Suppressor macrophage treated with lipopolysaccharide for 1 hour (primary cell): ENCODE results near the gene EVC.

Experiments
- DNase-seq, 3 donors: peaks; one replicate each; pipeline ENCODE4 v3.0.0-alpha.2; 2020 to 2022

EVC gene

DNA sequence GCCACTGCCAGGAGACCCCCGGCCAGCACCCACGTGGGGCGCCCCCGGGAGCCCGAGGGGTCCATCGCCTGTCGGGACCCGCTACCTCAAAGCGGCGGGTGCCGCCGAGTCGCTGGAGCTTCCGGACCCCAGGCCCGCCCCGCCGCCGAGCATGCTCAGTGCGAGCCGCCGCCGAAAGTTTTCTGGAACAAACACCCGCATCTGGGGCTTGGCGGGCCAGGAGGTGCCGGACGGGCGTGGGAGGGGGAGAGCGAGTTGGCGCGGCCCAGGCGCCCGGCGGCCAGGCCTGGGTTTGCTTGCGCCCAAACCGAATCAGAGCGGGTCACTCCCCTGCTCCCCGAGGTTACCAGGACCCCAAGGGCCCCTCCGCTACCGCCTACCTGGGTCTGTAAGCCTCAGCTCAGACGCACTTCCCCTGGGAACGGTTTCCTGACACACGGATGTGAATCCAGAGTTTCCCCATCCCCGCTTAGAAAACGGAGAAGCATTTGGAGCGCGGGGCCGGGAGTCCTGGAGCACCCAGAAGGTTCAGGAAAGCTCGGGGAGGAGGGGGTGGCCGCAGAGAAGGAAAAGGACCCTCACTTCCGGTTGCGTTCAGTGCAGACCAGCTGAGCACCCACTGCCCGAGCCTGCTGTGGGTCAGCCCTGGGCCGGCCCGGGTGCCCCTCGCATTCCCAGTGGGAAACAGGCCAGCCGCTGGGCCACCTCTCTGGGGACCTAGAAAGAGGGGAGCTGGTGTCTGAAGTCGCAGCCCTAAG is 2.4 kb upstream of the EVC start, which contains the start of gene EVC2:
EVC2 (minus strand) TSS at position 111 of the 758 bp plus-strand sequence; CDS start at position 65, 46 bp downstream.
- DNase-seq, result peak in 2 of 3 donors; percentile 31 to 49

DNA sequence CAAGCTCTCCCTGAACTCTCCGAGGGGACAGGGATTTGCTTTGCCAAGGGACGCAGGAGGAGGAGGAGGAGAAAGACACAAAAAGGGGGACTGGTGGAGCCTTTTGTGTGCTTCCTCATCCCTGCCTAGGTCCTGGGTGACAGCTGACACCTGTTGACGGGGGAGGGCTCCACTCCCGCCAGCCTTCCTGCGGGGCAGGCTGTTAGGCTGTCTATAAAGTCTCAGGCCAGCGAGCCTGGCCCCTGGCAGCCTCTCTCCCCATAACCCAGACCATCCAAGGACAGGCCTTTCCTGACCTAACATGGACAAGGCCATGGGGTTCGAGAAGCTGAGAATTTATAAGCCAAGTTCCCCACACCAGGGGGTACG is 1.8 kb upstream of the EVC start:
- DNase-seq, result no peak

DNA sequence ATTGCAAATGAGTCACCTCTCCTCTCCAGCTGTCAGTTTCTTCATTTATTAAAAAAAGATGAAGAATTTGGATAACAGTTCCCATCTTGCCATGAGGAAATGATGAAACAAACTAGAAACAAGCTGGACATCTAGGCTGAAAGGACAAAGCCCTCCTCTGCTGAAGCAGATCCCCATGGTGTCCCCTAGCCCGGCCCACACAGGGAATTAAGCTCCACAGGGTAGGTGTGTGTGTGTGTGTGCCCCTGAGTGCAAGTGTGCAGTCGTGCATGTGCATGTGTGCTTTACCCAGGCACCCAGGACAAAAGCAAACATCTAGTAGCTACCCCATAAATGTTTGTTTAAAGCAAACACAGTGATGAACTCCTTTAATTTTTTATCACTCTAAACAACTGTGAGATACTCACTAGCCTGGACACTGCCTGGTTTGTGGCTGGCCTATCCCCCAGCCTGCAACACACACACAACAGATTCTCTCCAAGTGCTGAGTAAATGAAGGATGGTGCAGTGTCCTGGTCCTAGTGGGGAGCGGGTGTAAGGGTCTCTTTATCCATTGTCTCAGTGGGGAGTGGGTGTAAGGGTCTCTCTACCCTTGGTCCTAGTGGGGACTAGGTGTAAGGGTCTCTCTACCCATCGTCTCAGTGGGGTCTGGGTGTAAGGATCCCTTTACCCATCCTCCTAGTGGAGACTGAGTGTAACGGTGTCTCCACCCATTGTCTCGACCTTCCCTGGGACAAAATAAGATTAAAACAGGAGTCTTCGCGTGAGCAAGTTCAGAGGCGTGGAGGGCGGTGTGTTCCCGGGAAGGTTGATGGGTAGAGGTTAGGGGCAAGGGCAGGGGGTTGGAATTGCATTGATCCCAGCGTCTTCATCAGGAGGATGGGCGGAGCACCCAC is 688 bp upstream of the EVC start:
- DNase-seq, result peak in 1 of 3 donors; percentile 20

DNA sequence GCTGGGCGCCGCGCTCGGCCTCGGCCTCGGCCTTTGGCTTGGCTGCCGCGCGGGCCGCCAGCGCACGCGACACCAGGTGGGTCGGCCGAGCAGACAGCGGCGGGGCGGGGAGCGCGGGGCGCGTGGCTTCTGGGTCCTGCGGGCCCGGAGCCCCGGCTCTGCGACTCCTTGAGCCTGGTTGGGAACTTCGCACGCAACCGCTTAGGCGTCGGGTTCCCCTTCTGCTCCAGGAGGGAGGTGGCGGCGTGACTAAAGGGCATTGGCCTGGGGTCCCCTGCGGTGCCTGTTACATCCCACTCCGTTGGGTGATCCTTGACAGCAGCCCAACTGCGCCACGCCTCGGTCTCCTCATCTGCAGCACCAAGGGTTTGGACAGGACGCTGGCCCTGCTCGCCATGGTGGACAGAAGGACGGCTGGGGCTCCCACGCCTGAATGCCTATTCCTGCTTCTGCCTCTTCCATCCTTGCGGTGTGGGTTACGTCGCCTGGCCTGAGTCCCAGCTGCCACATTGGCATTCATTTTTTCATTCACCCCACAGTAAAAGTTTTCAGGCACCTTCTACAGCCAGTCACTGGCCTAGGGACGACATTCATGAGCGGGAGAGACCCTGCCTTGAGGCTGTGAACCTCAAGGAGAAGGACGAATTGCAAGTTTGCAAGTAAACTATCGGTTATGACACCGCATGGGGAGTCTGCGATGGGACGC is 631 bp downstream of the EVC start:
- DNase-seq, result peak; percentile 24 to 49 (median 33)

DNA sequence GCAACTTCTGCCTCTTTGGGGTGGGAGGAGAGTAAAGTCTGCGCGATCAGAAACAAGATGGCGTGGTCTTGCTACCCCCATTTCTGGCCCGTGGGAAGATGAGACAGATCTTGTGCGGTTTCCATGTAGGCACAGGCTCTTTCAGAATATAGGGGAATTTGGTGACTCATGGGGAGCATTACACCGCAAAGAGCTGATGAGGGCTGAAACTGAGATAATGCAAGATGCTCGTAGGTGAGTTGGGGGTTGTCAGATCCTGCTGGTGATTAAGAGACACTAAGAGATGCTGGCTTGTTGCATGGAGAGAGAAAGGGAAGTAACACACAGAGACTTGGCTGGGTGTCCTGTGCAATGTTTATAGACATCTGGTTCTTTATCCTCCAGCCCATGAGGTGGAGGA is 1.5 kb downstream of the EVC start:
- peak; percentile 39 to 67 (median 56) for DNase-seq

DNA sequence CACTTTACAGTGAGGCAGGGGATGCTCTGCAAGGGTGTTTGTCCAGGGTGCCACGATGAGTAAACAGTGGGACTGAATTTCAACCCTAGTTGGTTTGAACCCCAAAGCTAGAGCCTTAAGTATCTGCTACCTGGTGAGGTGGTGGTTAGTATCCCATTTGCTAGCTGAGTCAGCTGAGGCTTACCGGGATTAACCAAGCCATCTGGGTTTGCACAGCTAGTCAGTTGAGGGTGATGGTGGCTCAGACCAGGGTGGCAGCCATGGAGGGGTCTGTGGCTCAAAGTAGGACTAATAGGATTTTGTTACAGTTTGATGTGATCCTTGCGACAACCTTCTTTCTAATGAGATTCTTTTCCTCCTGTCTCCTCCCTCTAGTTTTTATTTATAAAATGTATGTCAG is 1.9 kb downstream of the EVC start:
- DNase-seq, result no peak

DNA sequence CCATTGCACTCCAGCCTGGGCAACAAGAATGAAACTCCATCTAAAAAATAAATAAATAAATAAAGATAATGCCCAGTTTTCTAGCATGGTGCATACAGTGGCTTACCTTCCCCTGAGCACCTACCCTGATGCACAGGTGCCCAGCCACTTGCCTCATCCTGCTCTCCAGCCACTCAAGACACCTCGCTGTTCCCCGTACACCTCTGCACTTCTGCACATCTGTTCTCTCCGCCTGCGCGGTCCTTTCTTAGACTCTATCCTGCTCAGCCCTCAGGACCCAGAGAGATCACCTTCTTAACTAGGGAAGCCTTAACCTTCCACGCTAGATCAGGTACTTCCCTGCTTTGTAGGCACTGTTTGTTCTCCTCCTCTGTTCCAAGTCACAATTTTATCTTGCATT is 2.9 kb downstream of the EVC start:
- no peak for DNase-seq

DNA sequence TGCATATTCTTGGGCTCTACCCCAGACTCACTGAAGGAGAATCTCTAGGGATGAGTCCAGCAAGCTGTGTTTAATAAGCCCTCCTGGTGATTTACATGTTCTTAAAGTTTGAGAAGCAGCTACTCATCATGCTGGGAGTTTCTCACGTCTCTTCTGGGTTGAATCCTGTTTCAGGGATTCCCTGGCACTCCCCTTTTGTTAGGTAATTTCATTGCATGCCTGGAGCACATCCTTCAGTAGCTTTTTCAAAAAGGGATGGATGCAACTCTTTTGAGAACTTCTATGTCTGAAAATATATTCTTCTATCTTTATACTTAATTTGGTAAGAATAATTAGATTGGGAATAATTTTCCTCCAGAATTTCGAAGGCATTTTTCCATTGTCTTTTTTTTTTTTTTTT is 4.4 kb downstream of the EVC start:
- DNase-seq, result no peak

DNA sequence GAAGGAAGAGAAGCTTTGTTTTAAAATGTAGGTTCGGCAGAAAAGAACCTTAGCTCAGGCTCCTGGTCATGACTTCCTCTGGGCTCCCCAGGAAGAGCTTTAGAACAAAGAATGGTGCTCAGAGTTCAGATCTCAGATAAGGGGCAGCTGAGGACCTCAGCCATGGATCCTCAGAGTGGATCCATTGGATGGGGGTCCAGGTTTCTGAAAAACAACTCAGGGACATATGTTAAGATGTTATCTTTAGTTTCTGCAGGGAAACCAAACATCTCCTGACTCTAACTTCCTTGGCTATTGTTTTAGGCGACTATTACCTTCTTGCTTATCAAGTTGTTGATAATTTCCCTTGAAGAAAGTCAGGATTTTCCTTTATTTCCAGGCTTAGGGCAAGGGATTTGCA is 5.4 kb downstream of the EVC start:
- DNase-seq, result no peak

DNA sequence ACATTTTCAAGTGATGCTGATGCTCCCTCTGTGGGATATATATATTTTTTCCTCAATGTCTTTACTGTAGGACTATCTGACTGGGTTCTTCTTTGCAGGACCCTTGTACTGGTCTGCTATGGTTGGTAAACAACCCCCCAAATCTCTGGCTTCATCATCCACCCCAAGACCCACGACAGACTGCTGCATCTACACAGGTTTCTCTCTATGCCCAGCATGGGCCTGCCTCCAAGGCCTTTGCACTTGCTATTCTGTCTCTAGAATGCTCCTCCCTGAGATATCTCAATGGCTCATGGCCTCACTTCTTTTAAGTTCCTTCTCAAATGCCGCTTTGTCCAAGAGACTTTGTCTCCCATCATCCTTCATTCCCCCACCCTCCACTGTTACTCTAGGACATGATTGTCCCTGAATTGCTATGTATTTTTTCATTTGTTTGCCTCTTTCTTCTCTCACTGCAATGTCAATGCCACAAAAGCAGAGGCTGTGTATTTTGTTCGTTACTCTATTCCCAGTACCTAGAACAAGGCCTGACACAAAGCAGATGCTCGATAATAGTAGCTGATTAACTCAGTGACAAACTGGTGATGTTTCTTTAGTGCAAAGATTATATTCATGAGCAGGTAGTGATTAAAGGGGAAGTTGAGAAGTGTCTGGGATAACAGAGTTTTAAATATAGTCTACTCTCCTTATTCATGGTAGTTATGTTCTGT is 6.6 kb downstream of the EVC start:
- DNase-seq, result no peak

DNA sequence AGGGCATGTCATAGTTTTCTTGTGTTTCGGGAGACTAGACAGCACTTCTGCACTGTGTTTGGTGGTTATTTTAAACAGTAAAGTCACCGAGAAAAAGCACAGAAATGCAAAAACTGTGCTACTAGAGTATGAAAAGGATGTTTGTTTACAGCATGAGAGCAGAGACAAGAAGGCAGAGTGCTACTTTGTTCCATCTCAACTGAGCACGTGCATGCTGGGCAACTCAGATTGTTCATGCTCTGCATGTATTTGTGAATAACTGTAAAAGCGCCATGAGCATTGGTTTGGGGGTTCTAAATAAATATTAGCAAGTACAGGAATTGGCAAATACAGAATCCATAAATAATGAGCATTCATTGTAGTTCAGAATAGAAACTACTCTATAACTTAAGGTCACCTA is 7.4 kb downstream of the EVC start:
- DNase-seq, result no peak

DNA sequence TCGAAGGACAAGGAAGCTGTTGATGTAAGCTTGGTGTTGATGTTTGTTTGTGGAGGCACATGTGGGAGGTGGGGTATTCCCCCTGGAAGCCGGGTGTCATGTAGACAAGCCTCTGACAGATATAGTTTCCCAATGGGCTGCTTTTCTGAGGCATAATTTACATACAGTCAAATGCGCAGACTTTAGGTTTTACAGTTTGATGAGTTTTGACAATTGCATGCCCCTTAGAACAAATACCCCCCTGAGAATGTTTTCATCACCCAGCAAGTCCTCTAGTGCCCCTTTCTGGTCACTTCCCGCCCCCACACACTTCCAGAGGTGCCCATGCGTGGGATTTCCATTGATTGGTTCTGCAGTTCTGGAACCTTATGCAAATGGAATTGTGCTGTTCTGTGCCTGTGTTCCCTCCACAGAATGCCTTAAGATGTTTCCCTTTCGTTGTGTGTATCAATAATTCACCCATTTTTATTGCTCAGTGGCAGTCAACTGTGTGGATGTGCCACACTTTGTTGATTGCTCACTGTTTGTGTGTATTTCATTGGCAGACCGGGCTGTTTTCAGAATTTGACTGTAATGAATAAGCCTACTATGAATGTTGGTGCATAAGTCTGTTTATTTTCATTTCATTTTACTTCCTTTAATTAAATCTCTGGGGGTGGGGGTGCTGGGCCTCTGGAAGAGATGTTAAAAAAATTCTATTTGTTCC is 8.5 kb downstream of the EVC start:
- peak; percentile 48 to 58 (median 51) for DNase-seq

DNA sequence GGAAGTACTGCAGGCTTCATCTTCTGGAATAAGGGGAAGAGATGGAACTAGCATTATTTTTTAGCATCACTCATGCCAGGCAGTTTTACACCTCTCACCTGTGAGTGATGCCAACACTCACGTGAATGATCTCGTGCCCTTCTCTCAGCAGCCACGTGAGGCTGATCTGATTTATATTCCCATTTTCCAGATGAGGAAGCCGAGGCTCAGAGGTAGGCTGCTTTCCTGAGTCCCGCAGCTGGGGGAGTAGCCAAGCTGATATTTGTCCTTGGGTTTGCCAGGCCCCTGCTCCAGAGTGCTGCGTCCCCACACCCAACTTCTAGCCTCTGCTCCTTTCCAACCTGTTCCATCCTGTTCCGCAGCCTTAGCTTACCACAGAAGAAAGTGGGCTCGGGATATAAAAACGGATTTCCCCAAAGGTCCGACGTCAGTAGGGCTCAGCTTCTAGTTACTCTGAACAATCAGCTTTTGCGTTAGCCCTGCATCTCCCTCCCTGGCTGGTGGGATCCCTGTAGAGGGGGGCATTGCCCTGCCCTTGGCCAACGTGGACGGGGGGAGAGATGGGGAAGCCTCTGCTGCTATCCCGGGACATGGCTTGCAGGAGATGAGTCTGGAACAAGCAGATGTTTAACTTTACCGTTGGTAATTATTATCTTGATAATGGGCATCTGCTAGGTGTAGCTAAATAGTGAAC is 9.3 kb downstream of the EVC start:
- no peak for DNase-seq

DNA sequence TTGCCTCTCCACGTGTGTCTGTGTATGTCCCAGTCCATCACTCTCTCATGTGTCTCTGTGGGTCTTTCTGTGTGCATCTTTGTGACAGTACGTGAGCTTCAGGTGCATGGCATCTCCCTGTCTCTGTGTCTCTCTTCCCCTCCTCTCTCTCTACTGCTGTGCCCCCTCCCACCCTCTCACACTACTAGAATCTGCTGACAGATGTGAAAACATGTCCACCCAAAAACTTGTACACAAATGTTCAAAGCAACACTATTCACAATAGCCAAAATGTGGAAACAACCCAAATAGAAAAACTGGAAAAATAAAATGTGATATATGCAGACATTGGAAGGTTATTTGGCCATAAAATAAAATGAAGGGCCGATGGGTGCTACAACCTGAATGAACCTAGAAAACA is 10.0 kb downstream of the EVC start:
- DNase-seq, result no peak

DNA sequence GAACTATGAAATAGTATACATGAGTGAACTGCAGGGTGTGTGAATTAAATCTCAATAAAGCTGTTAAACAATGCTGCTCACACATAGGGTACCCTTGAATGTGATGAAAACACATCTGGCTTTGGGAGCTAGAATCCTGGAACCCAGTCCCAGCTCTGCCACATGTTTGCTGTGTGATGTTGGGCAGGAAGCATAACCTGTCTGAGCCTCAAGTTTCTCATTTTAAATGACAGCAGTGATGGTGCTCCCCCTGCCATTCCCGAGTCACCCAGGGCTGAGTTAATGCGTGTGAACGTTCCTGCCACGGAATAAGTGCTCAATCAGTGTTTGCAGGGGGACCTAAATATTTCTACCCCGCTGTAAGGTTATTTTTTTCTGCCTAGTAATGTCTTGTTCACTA is 10.9 kb downstream of the EVC start:
- DNase-seq, result no peak

DNA sequence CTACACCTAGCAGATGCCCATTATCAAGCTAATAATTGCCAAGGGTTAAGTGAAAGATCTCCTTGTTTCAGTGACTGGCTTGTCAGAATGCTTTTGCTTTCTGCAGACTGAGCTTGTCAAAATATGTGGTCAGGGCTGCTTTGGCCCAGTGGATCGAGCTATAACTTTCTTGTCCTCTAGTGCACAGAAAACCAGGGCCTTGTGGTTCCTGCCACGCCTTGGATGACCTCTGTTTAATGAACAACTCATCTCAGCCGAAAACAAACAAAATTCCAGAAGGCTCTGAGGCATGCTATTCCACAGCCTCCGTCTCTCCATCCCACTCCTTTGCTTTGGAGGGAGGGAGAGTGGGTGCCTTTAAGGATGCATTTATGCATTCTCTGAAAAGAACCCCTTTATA is 11.3 kb downstream of the EVC start:
- DNase-seq, result no peak

DNA sequence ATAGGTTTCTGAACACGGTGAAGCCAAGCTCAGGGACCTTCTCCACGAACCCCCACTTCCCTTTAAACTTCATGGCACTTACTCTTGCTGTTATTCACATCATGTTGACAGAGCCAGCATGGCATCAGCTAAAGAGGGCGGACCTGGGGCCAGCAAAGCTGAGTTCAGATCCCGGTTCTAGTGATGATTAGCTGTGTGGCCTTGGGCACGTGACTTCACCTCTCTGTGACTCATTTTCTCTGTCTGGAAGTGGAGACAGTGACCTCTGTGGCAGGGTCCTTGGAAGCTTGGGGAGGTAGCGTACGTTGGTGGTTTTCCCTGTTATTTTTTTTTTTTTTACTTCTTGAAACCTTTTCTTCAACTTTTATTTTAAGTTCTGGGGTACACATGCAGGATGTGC is 13.4 kb downstream of the EVC start:
- peak in 1 of 3 donors; percentile 46 for DNase-seq

DNA sequence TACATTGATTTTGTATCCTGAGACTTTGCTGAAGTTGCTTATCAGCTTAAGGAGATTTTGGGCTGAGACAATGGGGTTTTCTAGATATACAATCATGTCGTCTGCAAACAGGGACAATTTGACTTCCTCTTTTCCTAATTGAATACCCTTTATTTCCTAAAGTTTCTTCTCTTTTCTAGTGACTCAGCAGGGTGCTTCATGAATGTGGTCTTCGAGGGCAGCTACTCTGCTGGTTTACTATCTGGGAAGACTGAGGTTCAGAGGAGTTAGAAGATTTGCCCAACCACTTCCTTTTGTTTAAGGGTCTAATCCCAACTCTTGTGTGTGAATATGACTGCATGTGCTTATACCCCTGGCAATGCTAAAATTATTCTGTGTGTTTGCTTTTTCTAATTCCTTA is 17.4 kb downstream of the EVC start:
- DNase-seq, result peak; percentile 34 to 81 (median 67)

DNA sequence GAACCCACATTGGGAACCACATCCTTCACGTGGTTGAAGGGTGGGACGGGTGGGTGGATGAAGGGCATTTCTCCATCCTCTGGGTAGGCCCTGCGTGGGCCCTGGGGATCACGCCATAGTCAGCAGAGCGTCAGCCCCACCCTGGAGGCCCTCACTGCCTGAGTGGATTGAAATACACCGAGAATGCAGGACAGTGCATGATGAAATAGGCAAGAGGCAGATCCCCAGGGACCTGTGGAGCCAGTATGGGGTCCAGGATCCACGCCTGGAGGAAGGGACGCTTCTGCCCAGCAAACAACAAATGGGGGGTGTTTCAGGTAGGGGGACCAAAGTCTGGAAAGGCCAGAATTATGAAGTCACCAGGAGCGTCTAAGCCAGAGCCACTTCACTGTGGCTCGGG is 19.4 kb downstream of the EVC start:
- no peak for DNase-seq

DNA sequence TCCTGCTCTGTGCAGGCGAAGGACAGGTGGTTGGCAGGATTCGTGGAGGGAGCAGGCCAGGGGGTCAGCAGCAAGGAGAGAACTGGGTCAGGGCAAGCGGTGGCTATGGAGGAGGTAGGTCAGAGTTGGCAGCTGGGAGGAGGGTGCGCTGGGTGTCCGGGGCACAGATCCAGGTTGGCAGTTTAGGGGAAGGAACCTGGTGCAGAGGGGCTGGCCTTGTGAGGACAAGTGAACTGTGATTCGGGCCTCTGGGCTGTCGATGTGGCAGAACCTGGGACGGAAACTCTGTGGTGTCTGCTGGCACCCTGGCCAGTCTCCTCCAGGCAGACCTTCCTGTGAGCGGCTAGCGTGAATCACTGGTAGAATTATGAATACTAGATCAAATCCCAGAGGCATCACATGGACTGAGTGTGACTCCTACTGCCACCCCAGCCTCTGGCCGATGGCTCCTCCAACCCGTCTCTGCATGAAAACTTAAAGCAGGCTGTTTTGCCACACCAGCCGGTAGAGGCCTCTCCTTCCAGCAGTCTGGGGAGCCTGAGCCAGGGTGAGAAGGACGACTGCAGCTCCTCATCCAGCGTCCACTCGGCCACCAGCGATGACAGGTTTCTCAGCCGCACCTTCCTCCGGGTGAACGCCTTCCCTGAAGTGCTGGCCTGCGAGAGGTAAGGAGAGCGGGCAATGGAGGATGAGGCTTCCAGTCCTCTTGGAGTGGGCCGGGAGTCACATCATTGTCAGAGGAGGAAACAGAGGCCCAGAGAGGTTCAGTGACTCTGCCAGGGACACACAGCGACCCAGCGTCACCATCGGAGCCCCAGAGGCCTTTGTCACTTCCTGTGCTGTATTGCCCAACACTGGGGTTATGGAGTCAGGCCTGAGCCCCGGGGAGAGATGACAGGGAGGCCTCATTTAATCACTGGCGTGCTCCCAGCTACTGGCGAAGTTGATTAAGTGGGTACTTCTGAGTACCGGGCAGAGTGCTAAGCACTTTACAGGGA is 20.3 kb downstream of the EVC start:
- DNase-seq, result peak; percentile 43 to 66 (median 57)
